WTC11 (cell line): ENCODE results near the gene PRSS38. TPM values are rescaled to one million over a fixed set of nuclear protein-coding genes. Genes with fewer than 3 reads are reported as not detected.

Source experiments
- ATAC-seq: fragments of 200-7000 bp; cut with Tn5 transposase; 2 replicates; pipeline ENCODE4 v1.10.0; 2021; ENCODE audit warnings: mild to moderate bottlenecking, moderate library complexity
- CTCF ChIA-PET: fragments of 300-600 bp; sonication (Branson Sonifier 250); formaldehyde crosslinking; loops from one replicate; lab custom pipeline; 2021; ENCODE audit warnings: antibody characterized with exemption; lab: Charles Lee
- POLR2A ChIA-PET: fragments of 350-600 bp; sonication (Branson Sonifier 250); formaldehyde crosslinking; loops from one replicate; lab custom pipeline; 2021; ENCODE audit warnings: antibody characterized with exemption; lab: Charles Lee
- DNase-seq: peaks from one replicate; pipeline ENCODE4 v3.0.0; 2021; ENCODE audit warnings: low spot score
- H3K27ac Mint-ChIP-seq: 2 replicates; pipeline ENCODE4 v1.8.0; 2021; ENCODE audit warnings: mixed read lengths
- H3K27me3 Mint-ChIP-seq: 2 replicates; pipeline ENCODE4 v1.8.0; 2021; ENCODE audit warnings: low read depth, mild to moderate bottlenecking, moderate library complexity, mixed read lengths
- H3K36me3 Mint-ChIP-seq: 2 replicates; pipeline ENCODE4 v1.8.0; 2021; ENCODE audit warnings: mixed read lengths
- H3K4me1 Mint-ChIP-seq: 2 replicates; pipeline ENCODE4 v1.8.0; 2022; ENCODE audit warnings: mixed read lengths
- H3K4me3 Mint-ChIP-seq: 2 replicates; pipeline ENCODE4 v1.8.0; 2021; ENCODE audit warnings: mild to moderate bottlenecking, moderate library complexity, mixed read lengths
- H3K9me3 Mint-ChIP-seq: 2 replicates; pipeline ENCODE4 v1.8.0; 2021; ENCODE audit warnings: mixed read lengths
- CREB1 ChIP-seq: sonication (generic); formaldehyde crosslinking; IDR thresholded peaks from 2 replicates; pipeline ENCODE4 v1.8.0; 2023; ENCODE audit warnings: mild to moderate bottlenecking, missing genetic modification reagents
- EMX1 ChIP-seq: fragments of 250-450 bp; sonication (Bioruptor Pico); IDR thresholded peaks from 2 replicates; pipeline ENCODE4 v1.8.0; 2021; ENCODE audit warnings: mild to moderate bottlenecking
- ERG ChIP-seq: fragments of 250-450 bp; sonication (Bioruptor Pico); IDR thresholded peaks from 2 replicates; pipeline ENCODE4 v1.8.0; 2021; ENCODE audit warnings: mild to moderate bottlenecking
- ESRRA ChIP-seq: sonication (generic); formaldehyde crosslinking; IDR thresholded peaks from 2 replicates; pipeline ENCODE4 v1.8.1; 2022; ENCODE audit warnings: mild to moderate bottlenecking, missing genetic modification reagents, borderline replicate concordance
- GTF2I ChIP-seq: fragments of 250-450 bp; sonication (Bioruptor Pico); conservative IDR thresholded peaks from 2 replicates; pipeline ENCODE4 v1.4.0; 2021; ENCODE audit warnings: mild to moderate bottlenecking
- JUN ChIP-seq: sonication (generic); formaldehyde crosslinking; IDR thresholded peaks from 2 replicates; pipeline ENCODE4 v1.8.0; 2023; ENCODE audit warnings: mild to moderate bottlenecking, missing genetic modification reagents
- KAT7 ChIP-seq: sonication (generic); formaldehyde crosslinking; IDR thresholded peaks from 2 replicates; pipeline ENCODE4 v1.8.1; 2023; ENCODE audit warnings: missing genetic modification reagents, mild to moderate bottlenecking, borderline replicate concordance
- NFE2L1 ChIP-seq: sonication (generic); formaldehyde crosslinking; IDR thresholded peaks from 2 replicates; pipeline ENCODE4 v1.8.1; 2023; ENCODE audit warnings: missing genetic modification reagents
- NR1H2 ChIP-seq: sonication (generic); formaldehyde crosslinking; IDR thresholded peaks from 2 replicates; pipeline ENCODE4 v1.9.0; 2021; ENCODE audit warnings: mild to moderate bottlenecking, moderate library complexity, missing genetic modification reagents
- NR2C2 ChIP-seq: sonication (generic); formaldehyde crosslinking; IDR thresholded peaks from 2 replicates; pipeline ENCODE4 v1.8.0; 2022; ENCODE audit warnings: mild to moderate bottlenecking, missing genetic modification reagents
- SP1 ChIP-seq: sonication (generic); formaldehyde crosslinking; conservative IDR thresholded peaks from 2 replicates; pipeline ENCODE4 v1.8.1; 2022; ENCODE audit warnings: missing genetic modification reagents
- TCF7 ChIP-seq: sonication (generic); formaldehyde crosslinking; IDR thresholded peaks from 2 replicates; pipeline ENCODE4 v1.8.0; 2022; ENCODE audit warnings: mild to moderate bottlenecking, low read depth, missing genetic modification reagents, moderate library complexity
- ZMAT4 ChIP-seq: fragments of 250-450 bp; sonication (Bioruptor Pico); IDR thresholded peaks from 2 replicates; pipeline ENCODE4 v1.9.0; 2021; ENCODE audit warnings: mild to moderate bottlenecking
- ZNF219 ChIP-seq: sonication (generic); formaldehyde crosslinking; IDR thresholded peaks from 2 replicates; pipeline ENCODE4 v1.8.0; 2023; ENCODE audit warnings: missing genetic modification reagents, mild to moderate bottlenecking, borderline replicate concordance
- ZNF416 ChIP-seq: fragments of 250-450 bp; sonication (Bioruptor Pico); IDR thresholded peaks from 2 replicates; pipeline ENCODE4 v1.9.0; 2021; ENCODE audit warnings: mild to moderate bottlenecking, inconsistent platforms
- total RNA-seq: library from RNA; stranded (reverse); gene quantifications from 3 replicates; pipeline ENCODE4 v1.2.3, GENCODE V29; 2021
- TF ChIP-seq, protein P1 (sequence below): sonication (generic); formaldehyde crosslinking; IDR thresholded peaks from 2 replicates; pipeline ENCODE4 v1.8.1; 2022; ENCODE audit warnings: low read depth, missing genetic modification reagents, borderline replicate concordance
- TF ChIP-seq, protein P2 (sequence below): fragments of 250-450 bp; sonication (Bioruptor Pico); conservative IDR thresholded peaks from 2 replicates; pipeline ENCODE4 v1.9.0; 2021; ENCODE audit warnings: mild to moderate bottlenecking
- TF ChIP-seq, protein P3 (sequence below): fragments of 250-450 bp; sonication (Bioruptor Pico); IDR thresholded peaks from 2 replicates; pipeline ENCODE4 v1.9.0; 2021; ENCODE audit warnings: mild to moderate bottlenecking, borderline replicate concordance
- TF ChIP-seq, protein P4 (sequence below): fragments of 200-600 bp; IDR thresholded peaks from 2 replicates; pipeline ENCODE4 v1.8.0; 2022; ENCODE audit warnings: antibody characterized with exemption
- TF ChIP-seq, protein P5 (sequence below): sonication (generic); formaldehyde crosslinking; conservative IDR thresholded peaks from 2 replicates; pipeline ENCODE4 v1.8.1; 2022; ENCODE audit warnings: mild to moderate bottlenecking, missing genetic modification reagents
- TF ChIP-seq, protein P6 (sequence below): sonication (generic); formaldehyde crosslinking; IDR thresholded peaks from 2 replicates; pipeline ENCODE4 v1.8.1; 2022; ENCODE audit warnings: low read depth, mild to moderate bottlenecking, moderate library complexity, missing genetic modification reagents, borderline replicate concordance

The PRSS38 gene
- total RNA-seq, 1 experiment from 2014 or later, result not detected

DNA sequence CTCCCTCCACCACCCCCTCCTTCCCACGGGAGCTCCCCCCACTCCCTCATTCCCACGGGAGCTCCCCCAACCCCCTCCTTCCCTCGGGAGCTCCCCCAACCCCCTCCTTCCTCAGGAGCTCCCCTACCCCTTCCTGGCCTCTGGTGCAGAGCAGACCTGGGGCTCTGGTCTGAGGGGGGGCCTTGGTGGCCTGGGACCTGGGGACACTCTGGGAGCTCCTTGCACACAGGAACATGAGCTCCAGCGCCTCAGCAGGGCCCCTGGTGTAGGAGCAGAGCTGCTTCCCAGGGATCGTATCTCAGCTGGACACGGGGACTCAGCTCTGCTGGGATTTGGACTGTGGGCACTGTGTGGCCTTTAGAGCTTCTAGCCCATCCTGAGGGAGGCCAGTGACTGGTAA lies 19.7 kb upstream of the PRSS38 start:
- H3K27me3 Mint-ChIP-seq, result peaks cover 8% of the 10 kb centered on the region; the same call in 1 of the 2 replicates
- peaks cover 15% of the 10 kb centered on the region for H3K4me1 Mint-ChIP-seq
- no peak for DNase-seq
- no peak overlapping the region for H3K4me3 Mint-ChIP-seq
- no peak overlapping the region for H3K27ac Mint-ChIP-seq
- no peak for TF ChIP-seq ZNF219 (CRISPR knock-in tag)
- no peak for TF ChIP-seq TCF7 (CRISPR knock-in tag)
- TF ChIP-seq CREB1 (CRISPR knock-in tag), result no peak
- TF ChIP-seq KAT7 (CRISPR knock-in tag), result no peak
- no peak for TF ChIP-seq GTF2I (CRISPR knock-in tag)
- TF ChIP-seq, protein P1, sequence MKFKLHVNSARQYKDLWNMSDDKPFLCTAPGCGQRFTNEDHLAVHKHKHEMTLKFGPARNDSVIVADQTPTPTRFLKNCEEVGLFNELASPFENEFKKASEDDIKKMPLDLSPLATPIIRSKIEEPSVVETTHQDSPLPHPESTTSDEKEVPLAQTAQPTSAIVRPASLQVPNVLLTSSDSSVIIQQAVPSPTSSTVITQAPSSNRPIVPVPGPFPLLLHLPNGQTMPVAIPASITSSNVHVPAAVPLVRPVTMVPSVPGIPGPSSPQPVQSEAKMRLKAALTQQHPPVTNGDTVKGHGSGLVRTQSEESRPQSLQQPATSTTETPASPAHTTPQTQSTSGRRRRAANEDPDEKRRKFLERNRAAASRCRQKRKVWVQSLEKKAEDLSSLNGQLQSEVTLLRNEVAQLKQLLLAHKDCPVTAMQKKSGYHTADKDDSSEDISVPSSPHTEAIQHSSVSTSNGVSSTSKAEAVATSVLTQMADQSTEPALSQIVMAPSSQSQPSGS (CRISPR knock-in tag), result no peak
- no peak for TF ChIP-seq JUN (CRISPR knock-in tag)
- no peak for TF ChIP-seq NR1H2 (CRISPR knock-in tag)
- no peak for TF ChIP-seq EMX1
- no peak for TF ChIP-seq ERG
- ChIA-PET CTCF (interaction anchor here (0.6 to 3.8 kb wide), 6 partner anchors 65 to 314 kb away, joined by 3 to 31 read pairs (median 4); partner anchors contain the start of gene WNT9A), POLR2A (no interaction called here)
- H3K36me3 Mint-ChIP-seq, result no peaks in the 10 kb centered on the region
- ATAC-seq, result no peak
- H3K9me3 Mint-ChIP-seq, result no peaks in the 10 kb centered on the region

GRCh38 chr1:227796359-227796915 lies 19.0 kb upstream of the PRSS38 start:
- Mint-ChIP-seq H3K27me3 (peaks cover 7% of the 10 kb centered on the region; the same call in 1 of the 2 replicates), H3K36me3 (no peaks in the 10 kb centered on the region), H3K27ac (no peak overlapping the region), H3K4me1 (peaks cover 15% of the 10 kb centered on the region), H3K9me3 (no peaks in the 10 kb centered on the region), H3K4me3 (no peak overlapping the region)
- DNase-seq (no peak), ATAC-seq (no peak)
- CTCF ChIA-PET, result interaction anchor here (3.8 kb wide), 1 partner anchor 151 kb away, joined by 25 read pairs; the partner anchor contains the start of gene WNT9A
- POLR2A ChIA-PET, result no interaction called here
- no peak for TF ChIP-seq ESRRA (CRISPR knock-in tag)
- TF ChIP-seq, protein P2, sequence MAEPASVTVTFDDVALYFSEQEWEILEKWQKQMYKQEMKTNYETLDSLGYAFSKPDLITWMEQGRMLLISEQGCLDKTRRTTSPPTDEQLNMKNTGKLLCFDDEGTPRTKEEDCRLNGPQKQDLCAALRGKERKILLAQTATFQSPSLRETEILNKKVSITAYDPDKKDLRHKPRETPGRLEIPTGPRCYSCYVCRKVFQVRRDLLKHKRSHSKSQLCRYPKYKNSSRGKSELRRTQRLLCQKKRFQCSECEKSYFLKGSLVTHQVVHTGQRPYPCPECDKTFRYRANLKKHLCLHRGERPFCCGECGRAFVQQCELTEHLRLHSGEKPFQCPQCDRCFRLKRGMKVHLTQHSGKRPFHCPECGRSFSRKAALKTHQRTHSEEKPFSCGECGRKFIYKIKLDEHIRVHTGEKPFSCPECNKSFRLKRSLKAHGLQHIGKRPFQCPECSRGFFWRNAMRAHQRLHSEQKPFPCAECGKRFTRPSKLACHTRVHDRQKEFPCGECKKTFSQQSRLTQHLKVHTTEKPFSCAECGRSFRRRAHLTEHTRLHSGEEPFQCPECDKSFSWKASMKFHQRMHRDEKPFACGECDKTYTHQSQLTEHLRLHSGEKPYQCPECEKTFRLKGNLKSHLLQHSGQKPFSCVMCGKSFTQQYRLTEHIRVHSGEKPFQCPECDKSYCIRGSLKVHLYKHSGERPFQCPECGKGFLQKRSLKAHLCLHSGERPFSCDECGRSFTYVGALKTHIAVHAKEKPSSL (CRISPR knock-in tag), result no peak
- TF ChIP-seq, protein P3, sequence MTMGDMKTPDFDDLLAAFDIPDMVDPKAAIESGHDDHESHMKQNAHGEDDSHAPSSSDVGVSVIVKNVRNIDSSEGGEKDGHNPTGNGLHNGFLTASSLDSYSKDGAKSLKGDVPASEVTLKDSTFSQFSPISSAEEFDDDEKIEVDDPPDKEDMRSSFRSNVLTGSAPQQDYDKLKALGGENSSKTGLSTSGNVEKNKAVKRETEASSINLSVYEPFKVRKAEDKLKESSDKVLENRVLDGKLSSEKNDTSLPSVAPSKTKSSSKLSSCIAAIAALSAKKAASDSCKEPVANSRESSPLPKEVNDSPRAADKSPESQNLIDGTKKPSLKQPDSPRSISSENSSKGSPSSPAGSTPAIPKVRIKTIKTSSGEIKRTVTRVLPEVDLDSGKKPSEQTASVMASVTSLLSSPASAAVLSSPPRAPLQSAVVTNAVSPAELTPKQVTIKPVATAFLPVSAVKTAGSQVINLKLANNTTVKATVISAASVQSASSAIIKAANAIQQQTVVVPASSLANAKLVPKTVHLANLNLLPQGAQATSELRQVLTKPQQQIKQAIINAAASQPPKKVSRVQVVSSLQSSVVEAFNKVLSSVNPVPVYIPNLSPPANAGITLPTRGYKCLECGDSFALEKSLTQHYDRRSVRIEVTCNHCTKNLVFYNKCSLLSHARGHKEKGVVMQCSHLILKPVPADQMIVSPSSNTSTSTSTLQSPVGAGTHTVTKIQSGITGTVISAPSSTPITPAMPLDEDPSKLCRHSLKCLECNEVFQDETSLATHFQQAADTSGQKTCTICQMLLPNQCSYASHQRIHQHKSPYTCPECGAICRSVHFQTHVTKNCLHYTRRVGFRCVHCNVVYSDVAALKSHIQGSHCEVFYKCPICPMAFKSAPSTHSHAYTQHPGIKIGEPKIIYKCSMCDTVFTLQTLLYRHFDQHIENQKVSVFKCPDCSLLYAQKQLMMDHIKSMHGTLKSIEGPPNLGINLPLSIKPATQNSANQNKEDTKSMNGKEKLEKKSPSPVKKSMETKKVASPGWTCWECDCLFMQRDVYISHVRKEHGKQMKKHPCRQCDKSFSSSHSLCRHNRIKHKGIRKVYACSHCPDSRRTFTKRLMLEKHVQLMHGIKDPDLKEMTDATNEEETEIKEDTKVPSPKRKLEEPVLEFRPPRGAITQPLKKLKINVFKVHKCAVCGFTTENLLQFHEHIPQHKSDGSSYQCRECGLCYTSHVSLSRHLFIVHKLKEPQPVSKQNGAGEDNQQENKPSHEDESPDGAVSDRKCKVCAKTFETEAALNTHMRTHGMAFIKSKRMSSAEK, result no peak
- TF ChIP-seq, protein P4, sequence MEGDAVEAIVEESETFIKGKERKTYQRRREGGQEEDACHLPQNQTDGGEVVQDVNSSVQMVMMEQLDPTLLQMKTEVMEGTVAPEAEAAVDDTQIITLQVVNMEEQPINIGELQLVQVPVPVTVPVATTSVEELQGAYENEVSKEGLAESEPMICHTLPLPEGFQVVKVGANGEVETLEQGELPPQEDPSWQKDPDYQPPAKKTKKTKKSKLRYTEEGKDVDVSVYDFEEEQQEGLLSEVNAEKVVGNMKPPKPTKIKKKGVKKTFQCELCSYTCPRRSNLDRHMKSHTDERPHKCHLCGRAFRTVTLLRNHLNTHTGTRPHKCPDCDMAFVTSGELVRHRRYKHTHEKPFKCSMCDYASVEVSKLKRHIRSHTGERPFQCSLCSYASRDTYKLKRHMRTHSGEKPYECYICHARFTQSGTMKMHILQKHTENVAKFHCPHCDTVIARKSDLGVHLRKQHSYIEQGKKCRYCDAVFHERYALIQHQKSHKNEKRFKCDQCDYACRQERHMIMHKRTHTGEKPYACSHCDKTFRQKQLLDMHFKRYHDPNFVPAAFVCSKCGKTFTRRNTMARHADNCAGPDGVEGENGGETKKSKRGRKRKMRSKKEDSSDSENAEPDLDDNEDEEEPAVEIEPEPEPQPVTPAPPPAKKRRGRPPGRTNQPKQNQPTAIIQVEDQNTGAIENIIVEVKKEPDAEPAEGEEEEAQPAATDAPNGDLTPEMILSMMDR, result no peak
- TF ChIP-seq SP1 (CRISPR knock-in tag), result no peak
- TF ChIP-seq, protein P5, sequence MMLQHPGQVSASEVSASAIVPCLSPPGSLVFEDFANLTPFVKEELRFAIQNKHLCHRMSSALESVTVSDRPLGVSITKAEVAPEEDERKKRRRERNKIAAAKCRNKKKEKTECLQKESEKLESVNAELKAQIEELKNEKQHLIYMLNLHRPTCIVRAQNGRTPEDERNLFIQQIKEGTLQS, result no peak
- TF ChIP-seq ZMAT4 (CRISPR knock-in tag), result no peak
- TF ChIP-seq JUN (CRISPR knock-in tag), result no peak
- TF ChIP-seq GTF2I (CRISPR knock-in tag), result no peak
- TF ChIP-seq NR2C2 (CRISPR knock-in tag), result no peak
- TF ChIP-seq ZNF416 (CRISPR knock-in tag), result no peak
- no peak for TF ChIP-seq NFE2L1 (CRISPR knock-in tag)
- TF ChIP-seq, protein P6, sequence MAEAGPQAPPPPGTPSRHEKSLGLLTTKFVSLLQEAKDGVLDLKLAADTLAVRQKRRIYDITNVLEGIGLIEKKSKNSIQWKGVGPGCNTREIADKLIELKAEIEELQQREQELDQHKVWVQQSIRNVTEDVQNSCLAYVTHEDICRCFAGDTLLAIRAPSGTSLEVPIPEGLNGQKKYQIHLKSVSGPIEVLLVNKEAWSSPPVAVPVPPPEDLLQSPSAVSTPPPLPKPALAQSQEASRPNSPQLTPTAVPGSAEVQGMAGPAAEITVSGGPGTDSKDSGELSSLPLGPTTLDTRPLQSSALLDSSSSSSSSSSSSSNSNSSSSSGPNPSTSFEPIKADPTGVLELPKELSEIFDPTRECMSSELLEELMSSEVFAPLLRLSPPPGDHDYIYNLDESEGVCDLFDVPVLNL (CRISPR knock-in tag), result no peak
